WTC11 (cell line): ENCODE results near the gene PLIN5.

ENCODE experiments used
- CTCF ChIP-seq: fragments of 200-600 bp; IDR thresholded peaks from 2 replicates; pipeline ENCODE4 v1.8.0; 2022; ENCODE audit warnings: antibody characterized with exemption
- ELF4 ChIP-seq: sonication (generic); formaldehyde crosslinking; IDR thresholded peaks from 2 replicates; pipeline ENCODE4 v1.8.1; 2022; ENCODE audit warnings: low read depth, mild to moderate bottlenecking, moderate library complexity, missing genetic modification reagents
- ESRRA ChIP-seq: sonication (generic); formaldehyde crosslinking; IDR thresholded peaks from 2 replicates; pipeline ENCODE4 v1.8.1; 2022; ENCODE audit warnings: mild to moderate bottlenecking, missing genetic modification reagents, borderline replicate concordance
- FOXK1 ChIP-seq: sonication (generic); formaldehyde crosslinking; IDR thresholded peaks from 2 replicates; pipeline ENCODE4 v1.8.0; 2022; ENCODE audit warnings: mild to moderate bottlenecking, moderate library complexity, missing genetic modification reagents
- FOXP4 ChIP-seq: sonication (generic); formaldehyde crosslinking; IDR thresholded peaks from 2 replicates; pipeline ENCODE4 v1.8.0; 2022; ENCODE audit warnings: mild to moderate bottlenecking, missing genetic modification reagents
- NFATC4 ChIP-seq: fragments of 250-450 bp; sonication (Bioruptor Pico); IDR thresholded peaks from 2 replicates; pipeline ENCODE4 v1.9.0; 2021; ENCODE audit warnings: mild to moderate bottlenecking
- NR2C2 ChIP-seq: sonication (generic); formaldehyde crosslinking; IDR thresholded peaks from 2 replicates; pipeline ENCODE4 v1.8.0; 2022; ENCODE audit warnings: mild to moderate bottlenecking, missing genetic modification reagents
- NR3C1 ChIP-seq: sonication (generic); formaldehyde crosslinking; conservative IDR thresholded peaks from 2 replicates; pipeline ENCODE4 v1.8.1; 2023; ENCODE audit warnings: low read depth, mild to moderate bottlenecking, missing genetic modification reagents
- SMAD3 ChIP-seq: sonication (generic); formaldehyde crosslinking; IDR thresholded peaks from 2 replicates; pipeline ENCODE4 v1.8.0; 2022; ENCODE audit warnings: missing genetic modification reagents, mild to moderate bottlenecking, borderline replicate concordance
- SOX15 ChIP-seq: fragments of 250-450 bp; sonication (Bioruptor Pico); IDR thresholded peaks from 2 replicates; pipeline ENCODE4 v1.9.0; 2021; ENCODE audit warnings: mild to moderate bottlenecking
- TCF7 ChIP-seq: sonication (generic); formaldehyde crosslinking; IDR thresholded peaks from 2 replicates; pipeline ENCODE4 v1.8.0; 2022; ENCODE audit warnings: mild to moderate bottlenecking, low read depth, missing genetic modification reagents, moderate library complexity
- TEAD4 ChIP-seq: sonication (generic); formaldehyde crosslinking; IDR thresholded peaks from 2 replicates; pipeline ENCODE4 v1.8.0; 2022; ENCODE audit warnings: mild to moderate bottlenecking, missing genetic modification reagents
- USF2 ChIP-seq: sonication (generic); formaldehyde crosslinking; IDR thresholded peaks from 2 replicates; pipeline ENCODE4 v1.8.1; 2023; ENCODE audit warnings: mild to moderate bottlenecking, missing genetic modification reagents, moderate library complexity

- TF ChIP-seq CTCF (no peak), USF2 (CRISPR knock-in tag) (no peak), NFATC4 (CRISPR knock-in tag) (no peak), TCF7 (CRISPR knock-in tag) (no peak), SOX15 (no peak), NR3C1 (CRISPR knock-in tag) (no peak), FOXP4 (CRISPR knock-in tag) (no peak), ELF4 (CRISPR knock-in tag) (no peak), SMAD3 (CRISPR knock-in tag) (no peak), ESRRA (no peak), NR2C2 (no peak), FOXK1 (CRISPR knock-in tag) (no peak), TEAD4 (CRISPR knock-in tag) (no peak)
These were observed 21.6 kb upstream of the PLIN5 start for GRCh38 chr19:4556597-4557127.
